ENCODE results near the gene PAPSS2.

PAPSS2 gene

DNA sequence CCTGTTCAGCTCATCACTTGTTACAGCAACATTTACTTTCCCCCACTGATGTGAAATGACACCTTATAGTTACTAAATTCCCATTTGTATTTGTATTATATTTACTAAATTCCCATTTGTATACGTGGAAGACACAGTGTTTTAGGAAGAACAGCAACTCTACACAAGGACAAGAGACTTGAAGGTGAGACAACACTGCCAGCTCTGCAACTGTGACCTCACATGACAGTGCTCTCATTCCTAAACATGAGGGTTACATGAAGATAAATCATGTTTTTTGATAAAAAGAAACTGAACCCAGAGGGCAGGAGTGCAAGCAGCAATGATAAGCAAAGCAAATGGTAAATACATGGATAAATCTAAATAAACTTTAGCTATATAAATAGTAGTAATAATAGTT lies 98.0 kb downstream of the PAPSS2 start:
- no peak overlapping the region for H3K4me3 ChIP-seq (ENCODE audit: low read depth, low read length)
- TF ChIP-seq, protein P1, sequence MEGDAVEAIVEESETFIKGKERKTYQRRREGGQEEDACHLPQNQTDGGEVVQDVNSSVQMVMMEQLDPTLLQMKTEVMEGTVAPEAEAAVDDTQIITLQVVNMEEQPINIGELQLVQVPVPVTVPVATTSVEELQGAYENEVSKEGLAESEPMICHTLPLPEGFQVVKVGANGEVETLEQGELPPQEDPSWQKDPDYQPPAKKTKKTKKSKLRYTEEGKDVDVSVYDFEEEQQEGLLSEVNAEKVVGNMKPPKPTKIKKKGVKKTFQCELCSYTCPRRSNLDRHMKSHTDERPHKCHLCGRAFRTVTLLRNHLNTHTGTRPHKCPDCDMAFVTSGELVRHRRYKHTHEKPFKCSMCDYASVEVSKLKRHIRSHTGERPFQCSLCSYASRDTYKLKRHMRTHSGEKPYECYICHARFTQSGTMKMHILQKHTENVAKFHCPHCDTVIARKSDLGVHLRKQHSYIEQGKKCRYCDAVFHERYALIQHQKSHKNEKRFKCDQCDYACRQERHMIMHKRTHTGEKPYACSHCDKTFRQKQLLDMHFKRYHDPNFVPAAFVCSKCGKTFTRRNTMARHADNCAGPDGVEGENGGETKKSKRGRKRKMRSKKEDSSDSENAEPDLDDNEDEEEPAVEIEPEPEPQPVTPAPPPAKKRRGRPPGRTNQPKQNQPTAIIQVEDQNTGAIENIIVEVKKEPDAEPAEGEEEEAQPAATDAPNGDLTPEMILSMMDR (IDR thresholded peaks at IDR 0.05; ENCODE audit: control insufficient read depth, extremely low read depth, insufficient read depth): no peak
- no peak for DNase-seq (ENCODE audit: low read depth)

DNA sequence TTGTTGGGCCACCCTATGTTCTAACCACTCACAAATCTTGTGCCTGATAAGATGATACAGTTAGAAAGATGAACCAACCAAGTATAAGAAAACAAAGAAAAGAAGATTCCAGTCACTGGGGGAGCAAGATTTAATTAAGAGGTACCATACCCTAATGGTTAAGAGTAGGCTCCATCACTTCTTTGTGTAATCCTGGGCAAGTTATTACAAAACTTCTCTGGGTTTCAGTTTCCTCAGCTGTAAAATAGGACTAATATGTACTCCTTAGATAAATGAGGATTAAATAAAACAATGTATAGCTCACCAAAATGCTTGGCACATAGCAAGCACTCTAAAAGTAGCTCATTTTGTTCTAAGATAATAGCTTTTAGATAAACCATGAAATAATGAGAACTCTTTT lies 99.9 kb downstream of the PAPSS2 start:
- TF ChIP-seq, protein P1 (IDR thresholded peaks at IDR 0.05; ENCODE audit: control insufficient read depth, extremely low read depth, insufficient read depth): no peak
- H3K4me3 ChIP-seq (ENCODE audit: low read depth, low read length): no peak overlapping the region
- DNase-seq (ENCODE audit: low read depth): no peak

- TF ChIP-seq, protein P1 (IDR thresholded peaks at IDR 0.05; ENCODE audit: control insufficient read depth, extremely low read depth, insufficient read depth): no peak
- H3K4me3 ChIP-seq (ENCODE audit: low read depth, low read length): no peak overlapping the region
- no peak for DNase-seq (ENCODE audit: low read depth)
These were observed 100.7 kb downstream of the PAPSS2 start for GRCh38 chr10:87760195-87760905.

GRCh38 chr10:87761153-87761552 lies 101.5 kb downstream of the PAPSS2 start:
- TF ChIP-seq, protein P1 (IDR thresholded peaks at IDR 0.05; ENCODE audit: control insufficient read depth, extremely low read depth, insufficient read depth): no peak
- DNase-seq (ENCODE audit: low read depth): no peak
- no peak overlapping the region for H3K4me3 ChIP-seq (ENCODE audit: low read depth, low read length)

DNA sequence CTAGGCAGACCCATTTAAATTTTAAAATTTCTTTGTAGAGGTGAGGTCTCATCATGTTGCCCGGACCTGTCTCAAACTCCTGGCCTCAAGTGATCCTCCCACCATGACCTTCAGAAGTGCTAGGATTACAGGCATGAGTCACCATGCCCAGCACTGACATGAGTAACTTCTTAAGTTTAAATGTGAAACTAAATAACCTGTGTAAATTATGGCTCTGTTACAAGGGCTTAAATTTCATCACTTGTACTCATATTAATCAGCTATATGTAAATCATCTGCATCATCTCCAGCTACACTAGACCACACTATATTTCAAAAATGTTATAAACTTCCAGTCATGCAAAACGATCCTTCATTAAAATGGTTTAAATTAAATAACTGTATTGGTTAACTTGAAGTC lies 102.2 kb downstream of the PAPSS2 start:
- TF ChIP-seq, protein P1 (IDR thresholded peaks at IDR 0.05; ENCODE audit: control insufficient read depth, extremely low read depth, insufficient read depth): no peak
- DNase-seq (ENCODE audit: low read depth): no peak
- H3K4me3 ChIP-seq (ENCODE audit: low read depth, low read length): no peak overlapping the region

- DNase-seq (ENCODE audit: low read depth): no peak
- H3K4me3 ChIP-seq (ENCODE audit: low read depth, low read length): no peak overlapping the region
- TF ChIP-seq, protein P1 (IDR thresholded peaks at IDR 0.05; ENCODE audit: control insufficient read depth, extremely low read depth, insufficient read depth): no peak
These were observed 103.6 kb downstream of the PAPSS2 start for GRCh38 chr10:87763086-87763861.

Measured in LNCaP clone FGC (cell line).